ENCODE data around the gene IRF7. TPM values are rescaled to one million over a fixed set of nuclear protein-coding genes. Genes with fewer than 3 reads are reported as not detected.

IRF7 gene
- total RNA-seq, 1 experiment from 2014 or later = 15.2 TPM

DNA sequence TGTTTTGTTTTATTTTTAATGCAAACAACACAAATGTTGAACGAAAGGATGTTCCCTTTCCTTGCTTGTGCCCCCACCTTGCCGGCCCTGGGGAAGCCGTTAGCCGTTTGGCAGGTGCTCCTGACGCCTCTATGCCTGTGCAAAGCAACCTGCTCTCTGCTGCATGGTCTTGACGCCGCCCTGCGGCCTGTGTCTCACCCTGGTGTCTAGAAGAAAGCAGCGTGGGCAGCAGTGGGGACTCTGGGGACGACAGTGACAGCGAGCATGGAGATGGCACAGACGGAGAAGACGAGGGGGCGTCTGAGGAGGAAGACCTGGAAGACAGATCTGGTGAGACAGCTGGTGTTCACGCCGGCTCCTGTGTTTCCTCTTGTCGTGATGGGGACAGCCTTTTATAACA lies 34.0 kb downstream of the IRF7 start:
- ChIA-PET RAD21 (ENCODE audit: low non-redundant PET in 1 of 2, low total read pairs in 2 of 2, uncharacterized antibody in 2 of 2, unreplicated experiment in 2 of 2) (no interaction called here), CTCF (no interaction called here), POLR2A (no interaction called here)
- Histone ChIP-seq H3K4me2 (ENCODE audit: low read length) (no peak overlapping the region), H3K4me3 (replicated peaks in 1 of 2; ENCODE audit: low read depth in 1 of 2, low read length in 2 of 2) (no peak overlapping the region), H3K9me3 (ENCODE audit: control insufficient read depth in 1 of 2, insufficient read depth in 1 of 2, low read depth in 1 of 2, low read length in 2 of 2) (no peaks in the 10 kb centered on the region), H3K9ac (ENCODE audit: low read length) (no peak overlapping the region), H3K9me2 (ENCODE audit: insufficient read depth) (no peaks in the 10 kb centered on the region), H3K27ac (ENCODE audit: low read depth, low read length) (no peak overlapping the region), H3K79me2 (ENCODE audit: insufficient read depth, low read length) (peaks cover 93% of the 10 kb centered on the region), H4K20me1 (ENCODE audit: insufficient read depth) (no peaks in the 10 kb centered on the region; the same call in 1 of the 2 replicates), H3K4me1 (ENCODE audit: control insufficient read depth in 1 of 2, insufficient read depth in 2 of 2, low read length in 2 of 2) (peaks cover 12 to 17% of the 10 kb centered on the region in 2 experiments), H3K36me3 (ENCODE audit: control insufficient read depth in 1 of 2, insufficient read depth in 2 of 2, low read length in 2 of 2) (peaks cover 19 to 35% of the 10 kb centered on the region in 2 experiments; a peak in 3 of 4 replicates), H3K27me3 (ENCODE audit: insufficient read depth, low read length) (no peaks in the 10 kb centered on the region), H2AFZ (ENCODE audit: low read depth, low read length, poor library complexity, severe bottlenecking) (no peak overlapping the region)
- no peak for ATAC-seq
- TF ChIP-seq ATF3 (IDR thresholded peaks at IDR 0.05) = no peak
- TF ChIP-seq ELF1 (IDR thresholded peaks at IDR 0.05; ENCODE audit: borderline replicate concordance, low read depth) = no peak
- TF ChIP-seq ZNF274 (IDR thresholded peaks at IDR 0.05; ENCODE audit: low read depth, low read length) = no peak
- TF ChIP-seq CEBPB (IDR thresholded peaks at IDR 0.05; ENCODE audit: low read depth) = no peak
- TF ChIP-seq YY1 (IDR thresholded peaks at IDR 0.05; ENCODE audit: extremely low read depth, insufficient replicate concordance, low read depth, low read length) = no peak
- TF ChIP-seq POLR2AphosphoS5 (IDR thresholded peaks at IDR 0.05; ENCODE audit: low read depth, low read length) = no peak
- TF ChIP-seq FOSL1 (IDR thresholded peaks at IDR 0.05; ENCODE audit: low read depth) = no peak
- no peak for TF ChIP-seq RAD21 (IDR thresholded peaks at IDR 0.05; ENCODE audit: low read depth)
- TF ChIP-seq SRF (IDR thresholded peaks at IDR 0.05; ENCODE audit: low read depth) = no peak
- no peak for TF ChIP-seq SIN3A (IDR thresholded peaks at IDR 0.05; ENCODE audit: low read depth)
- no peak for TF ChIP-seq EGR1 (IDR thresholded peaks at IDR 0.05; ENCODE audit: low read depth)
- TF ChIP-seq SP1 (IDR thresholded peaks at IDR 0.05; ENCODE audit: low read depth) = no peak
- TF ChIP-seq, protein P1, sequence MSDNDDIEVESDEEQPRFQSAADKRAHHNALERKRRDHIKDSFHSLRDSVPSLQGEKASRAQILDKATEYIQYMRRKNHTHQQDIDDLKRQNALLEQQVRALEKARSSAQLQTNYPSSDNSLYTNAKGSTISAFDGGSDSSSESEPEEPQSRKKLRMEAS (IDR thresholded peaks at IDR 0.05) = no peak
- TF ChIP-seq EZH2 (IDR thresholded peaks at IDR 0.05) = no peak
- TF ChIP-seq ZFX (IDR thresholded peaks at IDR 0.05) = no peak
- no peak for TF ChIP-seq JUND (IDR thresholded peaks at IDR 0.05)
- no TSS peak for BruUV-seq (replicated peaks)
- intact Hi-C loops (cut with micrococcal nuclease) = no loop called here
- DNase-seq (ENCODE audit: low read depth, low spot score) = no peak
